Measurements from ENCODE around the gene FAM184B. TPM values are rescaled to one million over a fixed set of nuclear protein-coding genes. Genes with fewer than 3 reads are reported as not detected.

FAM184B gene
- total RNA-seq, 4 donors from 2014 or later: 0.11 to 0.53 (median 0.49) TPM; not detected in 1

DNA sequence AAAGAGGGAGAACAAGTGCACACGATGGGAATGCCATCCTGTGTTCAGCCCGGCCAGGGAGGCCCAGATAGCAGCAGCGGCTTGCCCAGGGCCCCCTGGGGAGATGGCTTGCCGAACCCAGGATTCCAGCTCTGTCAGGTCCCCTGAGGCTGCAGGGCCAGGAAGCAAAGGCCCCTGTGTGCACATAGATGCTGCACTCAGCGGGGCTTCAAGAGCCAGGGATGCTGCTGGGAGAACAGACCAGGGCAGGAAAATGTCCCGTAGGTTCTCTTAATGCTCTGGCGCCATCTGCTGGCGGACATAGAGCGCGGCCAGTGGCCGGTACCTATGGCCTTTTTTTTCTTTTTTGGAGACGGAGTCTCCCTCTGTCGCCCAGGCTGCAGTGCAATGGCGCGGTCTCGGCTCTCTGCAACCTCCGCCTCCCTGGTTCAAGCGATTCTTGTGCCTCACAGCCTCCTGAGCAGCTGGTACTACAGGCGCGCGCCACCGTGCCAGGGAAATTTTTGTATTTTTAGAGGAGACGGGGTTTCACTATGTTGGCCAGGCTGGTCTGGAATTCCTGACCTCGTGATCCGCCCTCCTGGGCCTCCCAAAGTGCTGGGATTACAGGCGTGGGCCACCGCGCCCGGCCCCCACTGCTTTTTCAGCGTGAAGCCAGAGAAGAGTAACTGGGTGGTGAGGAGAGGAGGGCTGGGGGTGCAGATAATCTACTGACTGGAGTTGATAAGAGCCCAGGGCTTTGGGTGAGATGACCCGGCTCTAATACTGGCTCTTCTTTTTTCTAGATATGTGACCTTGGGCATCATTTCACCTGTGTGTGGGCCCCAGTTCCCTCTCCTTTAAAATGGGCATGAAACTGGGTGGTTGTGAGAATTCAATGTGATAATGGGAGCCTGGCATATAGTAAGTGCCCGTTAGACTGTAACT is 144.5 kb downstream of the FAM184B start:
- Histone ChIP-seq H3K4me1 (peaks cover 0 to 5% of the 10 kb centered on the region in 2 donors), H3K36me3 (peaks cover 0 to 40% of the 10 kb centered on the region in 2 donors), H3K27ac (peak overlapping the region in 2 of 4 donors; percentile 28 to 43), H3K27me3 (no peaks in the 10 kb centered on the region), H3K9me3 (no peaks in the 10 kb centered on the region), H3K4me3 (no peak overlapping the region)
- TF ChIP-seq CTCF (IDR thresholded peaks at IDR 0.05 in 4 of 5, conservative IDR thresholded peaks at IDR 0.05 in 1 of 5): peak; percentile 84 to 96 (median 92)
- peak in 1 of 2 donors; percentile 12 for TF ChIP-seq POLR2A (IDR thresholded peaks at IDR 0.05)
- ATAC-seq (peak; percentile 76 to 82), DNase-seq (peak; percentile 49 to 71)
- intact Hi-C loops (cut with DNase I; ENCODE audit: low total_unique reads): loop anchor here (1.0 to 5.0 kb wide), 4 partner anchors 38 to 170 kb away; no protein-coding TSS in a partner anchor
- in situ Hi-C loops (cut with MboI; ENCODE audit: low sequenced_read_pairs in 4 of 4): loop anchor here (5.0 to 10.0 kb wide), 3 partner anchors 82 to 92 kb away; no protein-coding TSS in a partner anchor

GRCh38 chr4:17636341-17636695 is 145.1 kb downstream of the FAM184B start:
- in situ Hi-C loops (cut with MboI; ENCODE audit: low sequenced_read_pairs in 4 of 4): loop anchor here (5.0 to 10.0 kb wide), 3 partner anchors 82 to 92 kb away; no protein-coding TSS in a partner anchor

DNA sequence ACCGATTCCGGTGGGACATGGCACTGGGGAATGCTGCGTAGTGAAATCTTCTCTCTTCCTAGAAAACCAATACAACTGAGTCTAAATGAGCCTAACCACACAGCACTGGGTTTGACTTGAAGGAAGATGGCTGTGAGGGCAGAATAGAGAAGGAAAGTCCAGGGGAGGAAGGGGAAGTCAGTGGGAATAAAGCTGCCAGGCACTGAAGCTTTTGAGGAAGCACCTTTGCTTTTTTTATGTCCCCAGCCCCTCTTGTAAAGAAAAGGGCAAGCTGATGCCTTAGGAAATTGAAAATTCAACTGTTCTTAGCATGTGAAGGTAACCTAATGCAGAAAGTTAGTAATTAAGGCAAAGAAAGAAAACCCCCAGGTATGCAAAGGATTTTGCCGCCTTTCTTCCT is 146.4 kb downstream of the FAM184B start:
- Histone ChIP-seq H3K4me3 (no peak overlapping the region), H3K9me3 (no peaks in the 10 kb centered on the region), H3K36me3 (peaks cover 0 to 59% of the 10 kb centered on the region in 2 donors), H3K27me3 (no peaks in the 10 kb centered on the region), H3K27ac (peak overlapping the region in 2 of 4 donors; percentile 9 to 43), H3K4me1 (peaks cover 0 to 4% of the 10 kb centered on the region in 2 donors)
- no peak for DNase-seq
- intact Hi-C loops (cut with DNase I; ENCODE audit: low total_unique reads) (loop anchor here (2.0 to 5.0 kb wide), 2 partner anchors 20 to 172 kb away; partner anchors contain the start of gene MED28), in situ Hi-C loops (cut with MboI; ENCODE audit: low sequenced_read_pairs in 4 of 4) (loop anchor here (5.0 to 10.0 kb wide), 3 partner anchors 80 to 90 kb away; no protein-coding TSS in a partner anchor)
- ATAC-seq: no peak
- TF ChIP-seq CTCF (IDR thresholded peaks at IDR 0.05 in 4 of 5, conservative IDR thresholded peaks at IDR 0.05 in 1 of 5) (no peak), POLR2A (IDR thresholded peaks at IDR 0.05) (no peak)

More at GRCh38 chr4:17636341-17636695, 145.1 kb downstream of the FAM184B start:
- Histone ChIP-seq H3K27me3 (no peaks in the 10 kb centered on the region), H3K9me3 (no peaks in the 10 kb centered on the region), H3K4me3 (no peak overlapping the region), H3K4me1 (peaks cover 0 to 5% of the 10 kb centered on the region in 2 donors), H3K27ac (peak overlapping the region in 3 of 4 donors; percentile 12 to 43 (median 43)), H3K36me3 (peaks cover 0 to 46% of the 10 kb centered on the region in 2 donors)
- ATAC-seq: peak; percentile 9 to 29
- intact Hi-C loops (cut with DNase I; ENCODE audit: low total_unique reads): loop anchor here (1.0 to 5.0 kb wide), 4 partner anchors 38 to 171 kb away; no protein-coding TSS in a partner anchor
- no peak for TF ChIP-seq CTCF (IDR thresholded peaks at IDR 0.05 in 4 of 5, conservative IDR thresholded peaks at IDR 0.05 in 1 of 5)
- no peak for TF ChIP-seq POLR2A (IDR thresholded peaks at IDR 0.05)
- DNase-seq: no peak

GRCh38 chr4:17633600-17633999 is 147.8 kb downstream of the FAM184B start:
- ATAC-seq (no peak), DNase-seq (no peak)
- in situ Hi-C loops (cut with MboI; ENCODE audit: low sequenced_read_pairs in 4 of 4) (loop anchor here in 2 of 4 donors (10.0 kb wide), 2 partner anchors 79 to 89 kb away; no protein-coding TSS in a partner anchor), intact Hi-C loops (cut with DNase I; ENCODE audit: low total_unique reads) (no loop called here)
- H3K4me3 ChIP-seq: no peak overlapping the region
- TF ChIP-seq CTCF (IDR thresholded peaks at IDR 0.05 in 4 of 5, conservative IDR thresholded peaks at IDR 0.05 in 1 of 5): no peak
- peak overlapping the region in 2 of 4 donors; percentile 2 to 42 for H3K27ac ChIP-seq
- peaks cover 0 to 73% of the 10 kb centered on the region in 2 donors for H3K36me3 ChIP-seq
- peaks cover under 1 to 11% of the 10 kb centered on the region in 2 donors for H3K4me1 ChIP-seq
- H3K27me3 ChIP-seq: no peaks in the 10 kb centered on the region
- H3K9me3 ChIP-seq: no peaks in the 10 kb centered on the region

Measured in gastrocnemius medialis (tissue), 4 donors.